HG03354 (cell line): ENCODE data around the gene STK33.
"Not testable (repeated sequence)": the region's sequence is repeated elsewhere in the genome, so short reads cannot be mapped to it uniquely, and the experiment has no call there.

Experiments used
- ATAC-seq: cut with Tn5 transposase; IDR thresholded peaks from one replicate; pipeline ENCODE4 v1.9.1; 2021; ENCODE audit warnings: mild to moderate bottlenecking; ENCODE audit not compliant: unreplicated experiment, poor library complexity, severe bottlenecking

Gene STK33

DNA sequence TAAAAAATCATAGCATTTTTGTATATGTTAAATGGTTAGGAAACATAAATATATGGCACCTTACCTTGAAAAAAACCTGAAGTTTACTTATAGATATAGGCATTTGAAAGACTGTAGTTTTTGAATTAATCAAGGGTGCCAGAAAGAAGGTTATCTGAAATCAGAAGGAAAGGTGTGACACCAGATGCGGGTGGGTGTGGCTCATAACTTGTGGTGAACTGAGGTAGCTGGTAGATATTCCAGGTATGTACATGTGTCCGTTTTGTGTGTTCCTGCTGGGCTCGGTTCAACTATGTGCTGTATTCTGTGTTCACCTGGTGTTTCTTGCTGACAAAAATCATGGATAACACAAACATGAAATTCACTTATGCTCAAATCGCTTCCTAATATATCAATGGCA, 35.6 kb downstream of the STK33 start:
- no peak for ATAC-seq

DNA sequence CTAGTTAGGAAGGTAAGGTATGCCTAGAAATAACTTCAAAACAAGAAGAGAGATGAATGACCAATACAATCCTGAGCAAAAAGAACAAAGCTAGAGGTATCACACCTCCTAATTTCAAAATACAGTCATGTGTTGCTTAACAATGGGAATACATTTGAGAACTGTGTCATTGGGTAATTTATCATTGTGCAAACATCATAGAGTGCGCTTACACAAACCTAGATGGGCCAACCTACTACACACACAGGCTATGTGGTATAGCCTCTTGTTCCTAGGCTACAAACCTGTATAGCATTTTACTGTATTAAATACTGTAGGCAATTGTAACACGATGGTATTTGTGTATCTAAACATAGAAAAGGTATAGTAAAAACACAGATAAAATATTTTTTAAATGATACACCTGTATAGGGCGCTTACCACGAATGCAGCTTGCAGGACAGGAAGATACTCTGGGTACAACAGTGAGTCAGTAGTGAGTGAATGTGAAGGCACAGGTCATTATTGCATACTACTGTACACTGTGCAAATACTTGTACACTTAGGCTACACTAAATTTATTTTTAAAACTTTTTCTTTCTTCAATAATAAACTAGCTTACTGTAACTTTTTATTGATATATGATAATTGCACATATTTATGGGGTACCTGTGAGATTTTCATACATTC, 48.2 kb downstream of the STK33 start:
- no peak for ATAC-seq

DNA sequence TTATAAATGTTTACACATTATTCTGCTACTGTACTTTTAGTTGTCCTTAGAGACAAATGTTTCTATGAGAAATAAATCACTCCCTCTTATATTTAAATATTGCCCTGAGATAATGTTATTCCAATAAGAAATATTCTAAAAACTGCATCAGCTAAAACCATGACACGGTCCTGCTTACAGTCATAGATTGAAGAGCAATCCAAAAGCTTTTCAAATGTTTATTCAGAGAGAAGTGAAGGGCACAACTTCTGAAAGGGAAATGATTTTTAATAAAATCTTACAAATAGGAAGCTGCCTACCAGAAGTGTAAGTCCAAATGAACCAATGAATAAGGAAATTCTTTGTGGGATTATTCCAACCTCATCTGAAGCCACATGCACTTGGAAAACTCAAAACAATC, 49.2 kb downstream of the STK33 start:
- no peak for ATAC-seq

DNA sequence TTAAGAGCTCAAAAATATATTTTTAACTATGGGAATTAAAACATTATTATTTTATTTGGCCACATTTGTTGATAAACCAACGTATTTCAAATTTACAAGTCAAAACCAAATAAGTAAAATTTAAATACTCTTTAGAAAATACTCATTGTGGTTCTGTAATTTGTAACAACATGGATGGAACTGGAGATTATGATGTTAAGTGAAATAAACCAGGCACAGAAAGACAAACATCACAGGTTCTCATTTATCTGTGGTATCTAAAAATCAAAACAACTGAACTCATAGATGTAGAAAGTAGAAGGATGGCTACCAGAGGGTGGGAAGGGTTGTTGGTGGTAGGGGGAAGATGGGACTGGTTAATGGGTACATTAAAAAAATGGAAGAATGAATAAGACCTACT, 50.8 kb downstream of the STK33 start:
- ATAC-seq, result no peak

DNA sequence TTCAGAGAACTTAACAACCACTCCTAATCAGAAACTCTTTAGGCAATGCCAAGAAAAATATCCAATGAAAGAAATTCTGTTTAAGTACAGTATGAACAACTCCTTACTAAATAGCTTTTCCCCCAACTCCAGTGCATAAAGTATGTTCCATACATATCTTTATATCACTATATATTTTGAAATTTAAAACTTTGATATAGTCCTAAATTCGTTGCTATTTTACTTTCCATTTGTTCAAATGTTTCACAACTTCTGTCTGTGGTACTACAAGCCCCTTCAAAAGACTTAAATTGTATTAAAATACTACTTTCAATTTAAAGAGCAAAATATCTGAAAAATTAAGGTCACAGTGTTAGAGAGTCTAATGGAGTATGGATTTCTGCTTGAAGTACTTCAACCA, 52.6 kb downstream of the STK33 start:
- no peak for ATAC-seq

DNA sequence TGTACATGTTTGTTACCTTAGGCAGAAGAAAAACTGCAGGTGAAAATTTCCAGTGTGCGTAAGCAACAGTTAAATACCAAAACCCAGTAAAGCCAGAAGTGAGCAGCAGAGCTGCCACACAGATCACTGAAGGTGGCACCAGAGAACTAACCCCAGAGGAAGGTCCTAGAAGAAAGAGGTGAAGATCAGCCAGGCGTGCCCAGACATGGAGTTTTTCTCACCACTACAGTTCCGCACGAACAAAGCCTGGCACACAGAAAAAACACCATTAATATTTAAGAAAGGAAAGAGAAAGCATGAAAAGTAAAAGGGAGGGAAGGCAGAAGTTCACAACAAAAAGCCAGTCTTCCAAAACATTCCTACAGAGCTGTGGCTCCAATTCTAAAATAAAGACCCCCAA, 60.7 kb downstream of the STK33 start:
- ATAC-seq, result peak; percentile 74

DNA sequence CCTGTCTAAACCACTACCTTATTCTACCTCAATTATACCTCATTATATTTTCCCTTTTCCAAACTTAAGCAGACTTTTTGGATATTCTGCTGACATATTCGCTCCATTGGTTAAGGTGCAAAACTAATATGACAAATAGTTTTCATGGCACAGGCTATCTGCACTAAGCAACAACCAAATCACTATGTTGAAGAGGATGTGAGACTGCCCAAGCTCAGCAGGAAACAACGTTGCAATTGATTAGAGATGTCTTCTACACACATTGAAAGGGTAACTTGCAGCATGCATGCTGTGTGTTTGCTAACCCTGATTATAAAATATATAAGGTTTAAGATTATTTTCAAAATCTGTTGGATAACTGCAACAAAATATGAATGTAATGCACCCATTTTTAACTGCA, 61.6 kb downstream of the STK33 start:
- peak; percentile 79 for ATAC-seq

DNA sequence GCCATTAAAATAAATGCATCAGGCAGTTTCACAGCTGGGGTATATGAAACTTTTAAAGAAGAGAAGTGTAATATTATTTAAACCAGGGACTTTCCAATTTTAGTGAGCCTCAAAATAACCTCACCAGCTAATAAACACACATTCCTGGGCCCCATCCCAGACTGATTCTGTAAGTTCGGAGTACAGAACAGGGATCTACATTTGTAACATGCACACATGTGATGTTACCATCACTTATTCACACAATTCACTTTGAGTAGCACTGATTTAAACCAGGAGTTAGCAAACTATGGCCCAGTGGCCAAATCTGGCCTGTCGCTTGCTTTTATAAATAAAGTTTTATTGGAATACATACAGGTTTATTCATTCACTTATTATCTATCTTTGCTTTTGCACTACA, 62.0 kb downstream of the STK33 start:
- no peak for ATAC-seq

DNA sequence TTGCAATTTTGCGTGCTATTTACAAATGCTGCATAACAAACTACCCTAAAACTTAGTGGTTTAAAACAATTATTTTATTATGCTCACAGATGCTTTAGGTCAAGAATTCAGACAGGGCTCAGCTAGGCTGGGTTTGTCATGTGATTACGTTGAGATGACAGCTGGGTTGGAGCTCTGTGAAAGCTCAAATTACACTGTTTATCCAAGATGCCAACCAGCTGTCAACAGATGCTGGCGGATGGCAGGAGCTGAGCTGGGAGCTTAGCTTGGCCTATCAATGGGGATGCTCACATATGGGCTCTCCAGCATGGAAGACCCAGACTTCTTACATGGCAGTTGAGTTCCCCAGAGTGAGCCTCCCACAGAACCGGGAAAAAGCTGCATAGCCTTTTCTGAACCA, 62.7 kb downstream of the STK33 start:
- no peak for ATAC-seq

DNA sequence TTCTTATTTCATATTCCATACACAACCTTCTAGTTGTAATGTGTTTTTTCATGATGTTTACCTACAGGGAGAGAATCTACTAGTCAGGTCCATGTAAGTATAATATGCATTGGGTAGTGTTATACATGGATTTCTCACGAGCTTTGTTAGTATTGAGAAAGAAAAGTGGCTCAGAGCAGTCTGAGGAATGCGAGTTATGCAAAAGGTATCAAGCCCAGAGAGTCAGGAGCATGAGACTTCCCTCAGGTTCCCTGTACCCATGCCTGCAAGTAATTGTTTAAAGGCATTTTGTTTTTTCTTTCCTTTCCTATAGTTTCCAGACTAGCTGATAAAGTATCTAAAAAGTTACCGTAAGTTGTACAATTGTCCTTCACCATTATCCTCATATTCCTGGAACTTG, 66.1 kb downstream of the STK33 start:
- ATAC-seq, result no peak

DNA sequence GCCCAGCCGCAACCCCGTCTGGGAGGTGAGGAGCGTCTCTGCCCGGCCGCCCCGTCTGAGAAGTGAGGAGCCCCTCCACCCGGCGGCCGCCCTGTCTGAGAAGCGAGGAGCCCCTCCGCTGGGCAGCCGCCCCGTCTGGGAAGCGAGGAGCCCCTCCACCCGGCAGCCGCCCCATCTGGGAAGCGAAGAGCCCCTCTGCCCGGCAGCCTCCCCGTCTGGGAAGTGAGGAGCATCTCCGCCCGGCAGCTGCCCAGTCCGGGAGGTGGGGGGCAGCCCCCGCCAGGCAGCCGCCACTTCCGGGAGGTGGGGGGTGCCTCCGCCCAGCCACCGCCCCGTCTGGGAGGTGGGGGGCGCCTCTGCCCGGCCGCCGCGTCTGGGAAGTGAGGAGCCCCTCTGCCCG, 70.6 kb downstream of the STK33 start:
- ATAC-seq, result no peak

DNA sequence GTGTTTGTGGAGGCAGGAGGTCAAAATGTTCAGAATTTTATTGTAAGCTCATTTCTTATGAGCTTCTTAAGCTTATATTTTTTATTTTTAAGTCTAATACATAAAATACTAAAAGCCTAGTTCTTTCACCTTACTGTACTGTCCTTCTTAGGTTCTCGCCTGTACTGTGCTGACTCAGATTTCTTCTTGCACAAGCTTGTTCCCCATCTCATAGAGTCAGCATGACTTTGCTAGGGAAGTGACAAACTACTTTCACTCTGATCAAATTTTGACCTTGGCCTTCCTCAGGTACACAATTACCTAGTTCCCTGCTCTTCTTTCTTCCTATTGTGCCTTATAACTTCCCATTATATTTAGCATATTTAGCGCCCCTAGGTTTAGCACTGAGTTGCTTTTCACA, 81.5 kb downstream of the STK33 start:
- no peak for ATAC-seq

DNA sequence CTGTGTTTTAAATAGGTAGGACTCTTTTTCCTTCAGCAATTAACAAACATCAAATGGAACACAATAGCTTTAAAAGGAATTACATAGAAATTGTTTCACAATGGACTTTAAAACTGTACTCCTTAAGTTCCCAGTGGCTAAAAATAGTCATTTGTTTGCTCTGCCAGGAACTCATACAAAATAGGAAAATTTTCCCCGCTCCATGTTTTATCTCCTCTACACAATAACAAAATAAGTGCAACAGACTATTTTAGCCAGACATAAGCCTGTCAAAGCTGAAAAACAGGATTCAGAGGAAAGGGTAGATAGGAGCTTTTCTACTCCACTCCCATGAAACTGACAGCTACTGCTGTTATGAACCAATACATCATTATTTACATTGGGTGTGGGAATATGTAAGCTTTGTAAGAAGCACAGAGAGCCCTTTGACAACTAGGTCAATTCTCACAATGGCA, 90.1 kb downstream of the STK33 start:
- ATAC-seq, result no peak

DNA sequence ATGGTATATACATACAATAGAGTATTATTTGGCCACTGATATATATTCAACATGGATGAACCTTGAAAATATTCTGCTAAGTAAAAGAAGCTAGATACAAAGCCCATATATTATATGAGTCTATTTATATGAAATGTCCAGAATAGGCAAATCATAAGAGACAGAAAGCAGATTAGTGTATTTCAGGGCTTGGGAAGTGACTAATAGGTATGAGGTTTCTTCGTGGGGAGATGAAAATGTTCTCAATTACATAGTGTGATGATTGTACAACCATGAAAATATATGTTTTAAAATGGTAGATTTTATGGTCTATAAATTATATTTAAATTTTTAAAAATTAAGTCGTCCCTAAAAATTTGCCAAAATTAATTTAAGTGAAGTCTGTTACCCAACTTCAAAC, 92.2 kb downstream of the STK33 start:
- no peak for ATAC-seq

DNA sequence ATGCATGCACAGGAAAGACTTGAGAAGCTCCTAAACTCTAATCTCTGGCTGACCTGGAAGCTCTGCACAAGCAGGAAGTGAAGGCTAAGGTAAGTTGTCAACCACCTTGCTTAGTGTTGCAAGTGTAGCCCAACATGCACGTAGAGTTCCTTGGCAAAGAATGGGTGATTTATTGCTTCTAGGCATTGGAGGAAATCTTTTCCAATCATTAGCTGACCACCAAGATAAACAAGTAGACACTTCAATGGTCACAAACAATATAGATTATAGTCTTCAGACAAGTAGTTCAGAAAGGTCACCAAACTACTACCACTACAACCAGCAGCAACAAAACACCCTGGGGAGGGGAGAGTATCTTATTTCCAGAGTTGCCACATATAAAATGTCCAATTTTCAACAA, 105.6 kb downstream of the STK33 start:
- no peak for ATAC-seq

DNA sequence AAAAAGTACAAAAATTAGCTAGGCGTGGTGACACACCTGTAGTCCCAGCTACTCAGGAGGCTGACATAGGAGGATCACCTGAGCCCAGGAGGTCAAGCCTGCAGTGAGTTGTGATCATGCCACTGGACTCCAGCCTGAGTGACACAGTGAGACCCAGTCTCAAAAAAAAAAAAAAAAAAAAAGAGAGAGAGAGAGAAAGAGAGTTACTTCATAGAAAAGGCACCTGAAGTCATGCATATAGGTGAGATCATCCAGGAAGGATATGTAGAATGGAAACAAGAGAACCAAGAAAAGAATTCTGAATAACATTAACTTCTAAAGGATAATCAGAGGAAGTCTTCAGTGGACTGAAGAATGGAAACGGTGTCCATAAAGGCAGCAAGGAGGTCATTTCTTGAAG, 106.8 kb downstream of the STK33 start:
- no peak for ATAC-seq

DNA sequence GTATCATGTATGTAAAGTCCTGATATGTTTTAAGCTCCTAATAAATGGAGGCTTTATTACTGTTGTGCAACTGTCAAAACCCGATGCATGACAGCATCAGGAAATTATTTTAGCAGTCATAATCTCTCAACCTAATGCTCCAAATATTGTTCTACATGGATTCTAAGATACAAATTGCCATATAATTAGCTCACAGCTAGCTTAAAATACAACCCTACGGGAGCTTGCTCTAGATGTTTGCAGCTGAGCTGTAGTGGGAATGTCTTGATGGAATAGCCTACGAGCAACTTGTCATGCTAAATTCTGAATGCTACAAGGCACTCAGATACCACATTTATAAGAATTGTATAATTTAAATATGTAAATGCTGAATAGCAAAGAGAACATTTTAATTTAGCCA, 109.8 kb downstream of the STK33 start:
- ATAC-seq, result no peak

DNA sequence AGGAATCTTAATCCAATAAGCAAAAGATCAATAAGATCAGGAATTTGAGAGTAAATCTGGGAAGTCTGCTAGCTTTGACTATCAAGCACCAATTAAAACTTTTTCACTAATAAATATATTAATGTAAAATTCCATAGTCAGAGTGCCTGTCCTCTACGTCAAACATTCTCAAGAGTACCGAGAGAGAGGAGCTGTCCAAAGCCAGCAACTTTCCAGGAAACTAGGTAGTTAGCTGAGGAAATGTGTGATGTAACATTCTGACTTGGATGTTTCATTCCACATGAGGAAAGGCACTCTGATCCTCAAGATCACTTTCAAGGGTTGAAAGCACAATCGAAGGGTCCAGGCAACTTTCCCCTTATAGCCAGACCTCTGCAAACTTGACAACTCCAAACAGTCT, 113.2 kb downstream of the STK33 start:
- ATAC-seq, result no peak

DNA sequence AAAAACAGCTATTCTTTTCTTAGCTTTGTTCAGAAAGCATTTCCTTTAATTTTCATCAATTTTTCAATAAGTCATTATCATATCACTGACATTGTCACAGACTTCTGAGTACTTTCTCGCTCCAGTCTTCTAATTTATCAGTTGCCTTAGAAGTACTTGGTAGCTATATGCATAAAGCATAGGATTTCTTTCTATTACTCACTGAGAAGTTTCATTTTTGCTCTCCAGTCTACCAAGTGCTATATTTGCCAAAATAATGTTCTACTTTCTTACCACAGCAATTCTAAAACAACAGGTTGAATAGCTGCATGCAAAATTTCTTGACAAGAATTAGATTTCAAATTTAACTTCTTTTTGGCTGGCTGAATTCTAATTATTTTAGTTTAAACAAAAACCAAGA, 116.3 kb downstream of the STK33 start:
- peak; percentile 92 for ATAC-seq

DNA sequence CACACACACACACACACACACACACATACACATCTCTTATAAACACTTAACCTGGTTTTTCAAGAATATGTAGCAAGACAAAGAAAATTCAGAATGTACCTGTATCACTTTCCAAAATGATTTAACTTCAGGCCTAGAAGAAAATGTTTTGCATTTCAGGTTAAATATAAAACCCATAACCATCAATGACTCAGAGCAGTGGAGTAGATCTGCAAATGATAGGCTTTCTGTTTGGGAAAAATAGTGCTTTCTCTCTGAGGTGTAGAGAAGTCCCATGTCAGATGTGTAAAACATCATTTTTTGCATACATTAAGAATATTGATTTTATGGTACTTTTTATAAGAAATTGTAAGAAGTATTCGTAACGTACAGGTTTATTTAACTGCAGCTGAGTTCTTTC, 116.9 kb downstream of the STK33 start:
- ATAC-seq, result peak; percentile 51

DNA sequence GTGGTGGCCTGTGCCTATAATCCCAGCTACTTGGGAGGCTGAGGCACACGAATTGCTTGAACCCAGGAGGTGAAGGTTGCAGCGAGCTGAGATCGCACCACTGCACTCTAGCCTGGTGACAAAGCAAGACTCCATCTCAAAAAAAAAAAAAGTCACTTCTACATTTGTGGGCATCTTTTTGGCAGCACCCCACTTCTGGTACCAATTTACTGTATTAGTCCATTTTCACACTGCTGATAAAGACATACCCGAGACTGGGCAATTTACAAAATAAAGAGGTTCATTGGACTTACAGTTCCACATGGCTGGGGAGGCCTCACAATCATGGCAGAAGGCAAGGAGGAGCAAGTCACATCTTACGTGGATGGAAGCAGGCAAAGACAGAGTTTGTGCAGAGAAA, 126.2 kb downstream of the STK33 start:
- not testable (repeated sequence) for ATAC-seq

DNA sequence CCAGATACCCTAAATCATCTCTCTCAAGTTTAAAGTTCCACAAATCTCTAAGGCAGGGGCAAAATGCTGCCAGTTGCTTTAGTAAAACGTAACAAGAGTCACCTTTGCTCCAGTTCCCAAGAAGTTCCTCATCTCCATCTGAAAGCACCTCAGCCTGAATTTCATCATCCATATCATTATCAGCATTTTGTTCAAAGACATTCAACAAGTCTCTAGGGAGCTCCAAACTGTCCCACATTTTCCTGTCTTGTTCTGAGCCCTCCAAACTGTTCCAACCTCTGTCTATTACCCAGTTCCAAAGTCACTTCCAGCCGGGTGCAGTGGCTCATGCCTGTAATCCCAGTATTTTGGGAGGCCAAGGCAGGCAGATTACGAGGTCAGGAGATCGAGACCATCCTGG, 126.7 kb downstream of the STK33 start:
- not testable (repeated sequence) for ATAC-seq
